ENCODE results near the gene NSL1.
"Not testable (repeated sequence)": the region's sequence is repeated elsewhere in the genome, so short reads cannot be mapped to it uniquely, and the experiment has no call there.

Gene NSL1

DNA sequence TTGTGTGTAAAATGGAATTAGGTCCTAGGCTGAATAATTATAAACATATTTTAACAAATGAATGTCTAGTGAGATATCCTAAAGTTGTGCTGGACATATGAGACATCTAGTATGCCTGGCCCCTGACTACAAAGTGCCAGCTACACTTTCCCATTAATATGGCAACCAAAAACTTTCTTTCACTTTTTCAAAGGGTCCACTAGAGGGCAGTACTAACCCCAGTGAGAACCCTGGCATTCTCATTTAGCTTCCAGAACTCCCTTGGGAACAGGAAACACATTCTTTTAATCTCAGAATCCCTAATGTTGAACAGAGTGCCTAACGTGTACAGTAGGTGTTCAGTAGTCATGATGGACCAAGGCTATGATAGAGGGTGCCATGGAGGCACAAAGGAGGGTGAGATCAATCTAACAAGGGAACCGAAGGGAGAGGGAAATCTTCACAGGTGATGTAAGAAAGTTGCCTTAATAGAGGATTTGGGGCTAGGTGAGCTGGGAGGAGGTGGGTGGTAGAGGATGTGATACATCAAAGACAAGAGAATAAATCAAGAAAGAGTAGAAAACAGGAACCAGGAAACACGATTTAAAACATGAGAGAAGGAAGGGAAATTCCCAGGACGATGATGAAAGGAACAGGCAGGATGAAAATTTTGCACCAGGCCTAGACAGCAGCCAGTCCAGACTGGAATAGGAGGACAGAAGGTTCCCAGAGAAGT lies 41.6 kb downstream of the NSL1 start:
- DNase-seq (ENCODE audit: low read depth), result peak; percentile 59

DNA sequence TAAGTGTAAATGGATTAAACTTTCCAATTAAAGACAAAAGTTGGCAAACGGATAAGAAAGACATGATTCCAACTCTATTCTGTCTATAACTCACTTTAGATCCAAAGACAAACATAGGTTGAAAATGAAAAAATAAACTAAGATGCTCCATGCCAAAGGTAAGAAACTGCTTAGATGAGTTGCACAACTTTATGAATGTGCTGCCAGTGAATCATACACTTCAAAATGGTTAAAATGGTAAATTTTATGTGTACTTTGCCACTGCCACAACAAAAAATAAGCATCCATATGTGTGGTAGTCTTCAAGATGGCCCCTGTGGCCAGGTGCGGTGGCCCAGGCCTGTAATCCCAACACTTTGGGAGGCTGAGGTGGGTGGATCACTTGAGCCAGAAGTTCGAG lies 45.0 kb downstream of the NSL1 start:
- peak; percentile 31 for DNase-seq (ENCODE audit: low read depth)

DNA sequence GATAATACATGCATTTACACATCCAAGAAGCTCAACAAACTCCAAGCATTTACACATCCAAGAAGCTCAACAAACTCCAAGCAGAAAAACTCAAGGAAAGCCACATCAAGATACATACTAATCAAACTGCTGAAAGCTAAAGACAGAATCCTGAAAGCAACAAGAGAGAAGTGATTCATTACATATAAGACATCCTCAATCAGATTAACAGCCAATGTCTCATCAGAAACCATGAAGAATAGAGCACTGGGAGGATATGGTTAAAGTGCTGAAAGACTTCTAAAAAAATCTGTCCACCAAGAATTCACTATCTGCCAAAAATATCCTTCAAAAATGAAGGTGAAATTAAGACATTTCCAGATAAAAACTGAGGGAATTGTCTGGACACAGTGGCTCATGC lies 46.3 kb downstream of the NSL1 start:
- DNase-seq (ENCODE audit: low read depth), result no peak

DNA sequence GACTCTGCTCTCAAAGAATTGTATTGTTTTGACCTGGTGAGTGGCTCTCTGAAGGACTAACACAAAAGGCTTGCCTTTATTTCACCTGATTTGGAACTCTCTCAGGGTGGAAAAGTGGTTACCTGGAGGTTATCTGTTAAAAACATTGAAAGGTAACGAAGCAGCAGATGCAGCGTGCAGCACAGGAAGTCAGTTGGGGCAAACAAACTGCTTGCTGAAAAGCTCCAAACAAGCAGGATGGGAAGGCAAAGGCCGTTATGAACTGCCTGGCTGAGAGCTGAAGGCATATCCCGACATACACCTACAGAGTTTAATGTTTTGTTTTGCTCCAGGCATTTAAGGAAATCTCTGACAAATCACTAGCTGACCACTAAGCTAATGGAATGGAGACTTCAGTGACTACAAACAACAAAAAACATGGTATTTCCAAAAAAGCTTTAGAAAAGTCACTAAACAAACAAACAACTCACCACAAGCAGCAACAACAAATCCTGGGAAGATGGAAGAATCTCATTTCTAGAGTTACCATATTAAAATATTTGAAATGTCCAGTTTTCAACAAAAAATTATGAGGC lies 47.6 kb downstream of the NSL1 start:
- DNase-seq (ENCODE audit: low read depth), result no peak

DNA sequence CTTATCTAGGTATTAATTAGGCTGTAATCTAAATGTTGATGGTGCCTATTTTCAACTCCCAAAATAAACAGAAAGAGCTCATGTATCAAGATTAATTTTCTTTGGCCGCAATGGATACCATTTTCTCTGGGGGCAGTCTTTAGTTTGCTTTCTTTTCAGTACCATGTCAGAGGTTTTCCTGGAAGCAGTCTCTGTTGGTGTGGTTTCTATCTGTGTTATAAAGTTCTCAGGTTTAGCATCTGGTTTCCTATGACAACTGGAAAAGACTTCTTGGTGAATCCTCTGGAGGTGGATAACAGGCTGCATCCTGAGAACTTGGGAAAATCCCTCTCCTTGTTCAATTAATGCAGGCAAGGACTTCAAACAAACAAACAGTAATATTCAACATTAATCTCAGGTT lies 53.2 kb downstream of the NSL1 start:
- no peak for DNase-seq (ENCODE audit: low read depth)

DNA sequence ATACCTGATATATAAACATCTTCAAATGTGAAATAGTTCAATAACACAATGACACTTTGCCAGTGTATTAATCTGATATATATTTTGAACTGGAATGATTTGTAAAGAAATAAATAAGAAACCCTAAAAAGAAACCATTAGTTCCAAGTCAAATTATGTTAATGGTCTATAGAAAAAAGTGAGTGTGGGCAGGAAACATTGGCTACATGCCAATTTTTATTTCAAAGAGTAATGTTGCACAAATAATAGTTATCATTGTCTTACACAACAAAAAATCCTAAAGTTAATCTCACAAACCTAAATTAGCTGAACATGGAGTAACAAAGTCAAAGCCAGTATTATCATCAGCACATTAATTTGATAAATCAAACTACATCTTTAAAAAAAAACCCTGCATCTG lies 54.0 kb downstream of the NSL1 start:
- DNase-seq (ENCODE audit: low read depth), result no peak

DNA sequence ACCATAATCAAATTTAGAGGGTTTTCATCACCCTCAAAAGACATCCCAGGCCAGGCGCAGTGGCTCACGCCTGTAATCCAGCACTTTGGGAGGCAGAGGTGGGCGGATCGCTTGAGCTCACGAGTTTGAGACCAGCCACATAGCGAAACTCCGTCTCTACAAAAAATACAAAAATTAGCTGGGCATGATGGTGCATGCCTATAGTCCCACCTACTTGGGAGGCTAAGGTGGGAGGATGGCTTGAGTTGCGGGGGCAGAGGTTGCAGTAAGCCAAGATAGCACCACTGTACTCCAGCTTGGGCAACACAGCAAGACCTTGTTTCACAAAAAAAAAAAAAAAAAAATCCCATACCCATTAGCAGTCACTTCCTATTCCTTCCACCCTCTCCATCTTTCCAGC lies 58.5 kb downstream of the NSL1 start:
- DNase-seq (ENCODE audit: low read depth), result no peak

DNA sequence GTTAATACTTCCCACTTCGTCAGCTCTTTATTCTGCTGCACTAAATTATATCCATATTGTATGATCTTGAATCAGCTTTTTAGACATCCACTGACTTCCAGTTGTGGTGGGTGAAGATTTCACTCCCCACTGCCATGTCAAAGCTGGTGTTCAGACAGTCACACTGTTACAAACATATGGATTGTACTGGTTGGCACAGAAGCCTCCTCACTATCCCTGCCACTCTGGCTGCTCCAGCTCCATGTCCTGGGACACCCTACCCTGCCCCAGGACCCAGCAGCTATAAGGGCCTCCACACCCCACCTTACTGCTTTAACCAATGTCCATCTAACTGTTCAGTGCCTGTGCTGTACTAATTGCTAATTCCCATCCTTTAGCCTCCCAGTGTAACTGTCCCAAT lies 59.9 kb downstream of the NSL1 start:
- DNase-seq (ENCODE audit: low read depth), result no peak

DNA sequence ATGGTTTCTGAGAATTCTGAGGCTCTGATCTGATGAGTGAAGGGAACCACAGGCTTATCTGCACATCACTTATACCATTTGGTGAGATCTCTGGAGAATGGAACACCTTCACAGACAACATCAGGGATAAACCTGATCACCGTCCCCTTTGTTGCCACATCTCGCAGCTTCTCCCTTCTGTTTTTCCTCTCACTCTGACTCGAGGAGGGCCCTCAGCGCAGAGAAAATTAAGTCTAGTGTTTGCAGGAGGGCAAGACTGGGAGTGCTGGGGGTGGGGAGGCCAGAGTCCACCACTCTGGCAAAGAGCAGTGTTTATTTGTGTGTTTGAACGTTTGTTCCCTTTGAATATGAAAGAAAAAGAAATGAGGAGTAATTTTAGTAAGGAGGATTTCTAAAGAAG lies 63.0 kb downstream of the NSL1 start:
- DNase-seq (ENCODE audit: low read depth), result no peak

DNA sequence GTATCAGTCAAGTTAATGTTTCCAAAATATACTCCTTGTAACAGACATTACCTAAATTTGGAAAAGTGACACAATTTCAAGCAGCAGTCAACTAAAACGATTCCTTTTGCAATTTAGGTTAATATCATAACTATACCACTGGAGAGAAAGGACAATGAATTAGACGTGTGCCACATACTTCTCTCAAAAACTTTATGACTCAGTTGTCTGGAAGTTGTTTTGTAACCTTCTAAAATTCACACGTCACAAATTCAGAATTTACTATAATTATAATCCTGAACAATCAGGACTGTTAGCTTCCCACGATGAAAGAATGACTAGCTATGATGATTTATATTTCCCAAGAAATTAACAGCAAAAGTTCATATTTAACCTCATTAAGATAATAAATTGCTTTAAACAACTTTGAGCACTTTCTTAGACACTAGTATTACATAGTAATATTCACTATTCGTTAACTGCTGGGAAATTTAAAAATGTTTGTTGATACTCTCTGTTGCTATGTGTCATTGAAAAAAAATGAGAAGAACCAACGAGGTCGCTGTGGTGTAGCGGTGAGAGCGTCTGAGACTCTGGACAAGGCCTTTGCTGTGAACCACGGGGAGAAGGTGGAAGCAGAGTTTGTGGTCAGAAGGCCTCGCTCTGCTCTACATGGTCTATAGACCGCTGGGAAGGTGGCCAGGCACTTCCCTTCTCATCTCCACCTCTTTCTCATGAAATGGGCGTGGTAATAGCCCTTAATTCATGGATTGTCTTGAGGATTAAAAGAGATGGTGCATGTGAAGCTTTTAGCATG lies 64.0 kb downstream of the NSL1 start:
- peak; percentile 83 for DNase-seq (ENCODE audit: low read depth)

DNA sequence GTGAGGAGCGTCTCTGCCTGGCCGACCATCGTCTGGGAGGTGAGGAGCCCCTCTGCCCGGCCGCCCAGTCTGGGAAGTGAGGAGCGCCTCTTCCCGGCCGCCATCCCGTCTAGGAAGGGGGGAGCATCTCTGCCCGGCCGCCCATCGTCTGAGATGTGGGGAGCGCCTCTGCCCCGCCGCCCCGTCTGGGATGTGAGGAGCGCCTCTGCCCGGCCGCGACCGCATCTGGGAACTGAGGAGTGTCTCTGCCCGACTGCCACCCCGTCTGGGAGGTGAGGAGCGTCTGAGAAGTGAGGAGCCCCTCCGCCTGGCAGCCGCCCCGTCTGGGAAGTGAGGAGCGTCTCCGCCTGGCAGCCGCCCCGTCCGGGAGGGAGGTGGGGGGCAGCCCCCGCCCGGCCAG lies 66.9 kb downstream of the NSL1 start:
- DNase-seq (ENCODE audit: low read depth), result not testable (repeated sequence)

DNA sequence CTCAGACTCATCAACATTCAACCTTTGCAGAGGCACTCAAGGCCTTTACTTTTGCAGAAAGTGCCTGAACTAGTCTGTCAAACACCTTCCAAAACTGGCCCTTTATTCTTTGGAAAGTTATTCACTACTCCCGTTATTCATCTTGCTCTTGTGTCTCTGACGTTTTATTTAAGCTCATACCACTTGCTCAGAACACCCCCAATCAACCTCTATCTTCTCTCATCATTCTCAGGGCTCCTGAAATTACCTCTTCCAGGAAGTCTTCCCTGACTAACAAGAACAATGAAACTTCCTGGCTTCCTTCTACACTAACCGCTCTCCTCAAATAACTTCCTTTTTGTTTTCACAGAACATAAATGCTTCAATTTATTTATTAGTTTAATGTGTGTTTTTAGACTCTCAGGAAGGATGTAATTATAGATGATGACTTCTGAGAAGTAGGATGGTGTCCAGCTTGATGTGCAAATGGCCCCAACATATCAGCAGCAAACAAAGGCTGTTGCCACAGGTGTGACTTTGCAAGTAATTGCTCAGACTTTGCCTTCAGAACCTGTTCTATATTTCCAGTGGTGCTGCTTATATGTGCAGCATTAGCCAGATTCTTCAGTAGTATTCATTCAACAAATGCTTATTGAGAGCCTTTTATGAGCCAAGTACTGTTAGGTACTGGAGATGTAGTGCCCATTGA lies 69.2 kb downstream of the NSL1 start:
- no peak for DNase-seq (ENCODE audit: low read depth)

DNA sequence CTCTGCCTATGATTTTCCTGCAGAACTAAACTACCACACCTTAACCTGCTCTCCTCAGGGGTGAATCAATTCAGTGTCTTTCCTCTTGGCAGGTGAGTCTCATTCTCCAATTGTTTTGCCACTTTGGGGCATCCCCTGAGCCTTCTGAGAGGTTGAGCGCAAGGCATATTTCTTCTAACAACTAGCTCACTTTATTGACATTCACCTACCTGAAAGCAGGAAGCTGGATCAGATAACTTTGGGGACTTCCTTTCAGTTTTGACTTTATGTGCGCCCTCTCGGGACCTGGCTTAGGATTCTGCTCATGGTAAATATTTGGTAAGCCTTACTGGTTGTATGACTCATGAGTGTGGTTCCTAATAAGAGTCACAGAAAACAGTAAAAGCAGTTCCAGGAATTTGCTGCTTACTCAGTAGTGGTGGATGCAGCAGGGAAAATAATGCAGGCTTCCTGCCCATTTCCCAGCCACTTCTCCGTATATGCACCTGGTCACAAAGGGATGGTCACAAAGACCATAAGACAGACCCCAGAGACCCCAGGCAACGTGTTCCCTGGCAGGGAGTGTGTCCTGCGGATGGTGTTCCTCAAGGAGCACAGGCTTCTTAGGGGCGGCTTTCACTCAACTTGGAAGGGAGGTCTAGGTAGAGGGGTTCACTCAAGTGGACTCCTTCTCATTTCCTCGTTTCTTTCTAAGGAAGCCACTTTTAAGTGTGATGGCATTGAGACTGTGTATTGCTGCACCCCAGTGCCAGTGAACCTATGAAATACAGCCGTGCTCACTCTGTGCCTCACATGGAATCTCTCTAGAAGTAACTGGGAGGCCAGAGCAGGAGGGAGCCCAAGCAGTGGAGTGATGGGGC lies 70.0 kb downstream of the NSL1 start:
- peak; percentile 59 for DNase-seq (ENCODE audit: low read depth)

DNA sequence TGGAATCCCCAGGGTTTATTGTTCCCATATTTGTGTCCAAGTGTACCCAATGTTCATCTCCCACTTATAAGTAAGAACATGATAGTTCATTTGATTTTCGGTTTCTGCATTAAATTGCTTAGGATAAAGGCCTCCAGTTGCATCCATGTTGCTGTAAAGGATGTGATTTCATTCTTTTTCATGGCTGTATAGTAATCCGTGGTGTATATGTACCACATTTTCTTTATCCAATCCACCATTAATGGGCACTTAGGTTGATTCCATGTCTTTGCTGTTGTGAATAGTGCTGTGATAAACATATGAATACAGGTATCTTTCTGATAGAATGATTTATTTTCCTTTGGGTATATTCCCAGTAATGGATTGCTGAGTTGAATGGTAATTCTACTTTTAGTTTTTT lies 71.9 kb downstream of the NSL1 start:
- DNase-seq (ENCODE audit: low read depth), result no peak

DNA sequence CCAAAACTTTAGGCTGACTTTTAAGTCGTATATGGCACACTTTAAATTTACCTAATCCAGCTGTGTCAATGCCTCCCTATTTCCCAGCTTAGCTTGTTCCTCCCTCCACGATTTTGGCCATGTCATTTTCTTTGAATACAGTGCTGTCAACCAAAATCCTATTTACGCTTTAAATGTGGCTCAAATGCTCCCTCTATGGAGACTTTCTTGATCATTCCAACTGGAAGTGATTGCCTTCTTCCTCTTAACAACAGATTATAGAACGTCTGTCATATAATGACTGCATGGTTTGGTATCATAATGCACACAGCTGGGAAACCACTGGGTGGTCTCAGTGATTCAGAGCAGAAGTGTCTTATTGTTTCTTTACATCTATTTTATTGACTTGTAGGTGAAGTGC lies 73.1 kb downstream of the NSL1 start:
- DNase-seq (ENCODE audit: low read depth), result no peak

DNA sequence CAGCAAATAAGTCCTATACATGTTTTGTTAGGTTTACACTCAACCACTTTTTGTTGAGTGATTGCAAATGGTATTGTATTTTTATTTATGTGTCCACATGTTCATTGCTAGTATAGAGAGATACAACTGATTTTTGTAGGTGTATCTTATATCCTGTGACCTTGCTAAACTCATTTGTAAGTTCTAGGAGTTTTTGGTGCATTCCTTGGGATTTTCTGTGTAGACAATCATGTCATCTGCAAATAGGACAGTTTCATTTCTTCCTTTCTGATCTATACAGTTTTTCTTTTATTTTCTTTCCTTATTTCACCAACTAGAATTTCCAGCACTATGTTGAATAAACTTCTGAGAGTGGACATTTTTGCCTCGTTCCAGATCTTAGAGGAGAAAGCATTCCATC lies 75.4 kb downstream of the NSL1 start:
- no peak for DNase-seq (ENCODE audit: low read depth)

DNA sequence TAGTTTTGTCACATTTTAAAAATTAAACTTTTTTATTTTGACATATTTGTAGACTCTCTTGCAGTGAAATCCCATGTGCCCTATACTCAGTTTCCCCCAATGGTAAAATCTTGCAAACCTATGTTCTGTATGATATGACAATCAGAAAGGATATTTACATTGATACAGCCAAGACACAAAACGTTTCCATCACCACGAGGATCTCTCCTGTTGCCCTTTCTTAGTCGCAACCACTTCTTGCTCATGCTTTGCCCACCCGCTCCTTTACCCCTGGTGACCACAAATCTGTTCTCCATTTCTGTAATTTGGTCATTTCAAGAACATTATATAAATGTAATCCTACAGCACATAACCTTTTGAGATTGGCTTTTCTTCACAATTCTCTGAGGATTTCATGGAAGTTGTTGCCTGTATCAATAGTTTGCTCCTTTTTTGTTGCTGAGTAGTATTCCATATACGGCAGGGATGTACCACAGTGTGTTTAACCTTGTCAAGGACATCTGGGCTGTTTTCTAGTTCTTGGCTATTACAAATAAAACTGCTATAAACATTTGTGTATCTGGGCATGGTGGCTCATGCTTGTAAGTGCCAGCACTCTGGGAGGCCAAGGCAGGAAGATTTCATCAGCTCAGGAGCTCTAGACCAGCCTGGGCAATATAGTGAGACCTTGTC lies 78.0 kb downstream of the NSL1 start:
- no peak for DNase-seq (ENCODE audit: low read depth)

DNA sequence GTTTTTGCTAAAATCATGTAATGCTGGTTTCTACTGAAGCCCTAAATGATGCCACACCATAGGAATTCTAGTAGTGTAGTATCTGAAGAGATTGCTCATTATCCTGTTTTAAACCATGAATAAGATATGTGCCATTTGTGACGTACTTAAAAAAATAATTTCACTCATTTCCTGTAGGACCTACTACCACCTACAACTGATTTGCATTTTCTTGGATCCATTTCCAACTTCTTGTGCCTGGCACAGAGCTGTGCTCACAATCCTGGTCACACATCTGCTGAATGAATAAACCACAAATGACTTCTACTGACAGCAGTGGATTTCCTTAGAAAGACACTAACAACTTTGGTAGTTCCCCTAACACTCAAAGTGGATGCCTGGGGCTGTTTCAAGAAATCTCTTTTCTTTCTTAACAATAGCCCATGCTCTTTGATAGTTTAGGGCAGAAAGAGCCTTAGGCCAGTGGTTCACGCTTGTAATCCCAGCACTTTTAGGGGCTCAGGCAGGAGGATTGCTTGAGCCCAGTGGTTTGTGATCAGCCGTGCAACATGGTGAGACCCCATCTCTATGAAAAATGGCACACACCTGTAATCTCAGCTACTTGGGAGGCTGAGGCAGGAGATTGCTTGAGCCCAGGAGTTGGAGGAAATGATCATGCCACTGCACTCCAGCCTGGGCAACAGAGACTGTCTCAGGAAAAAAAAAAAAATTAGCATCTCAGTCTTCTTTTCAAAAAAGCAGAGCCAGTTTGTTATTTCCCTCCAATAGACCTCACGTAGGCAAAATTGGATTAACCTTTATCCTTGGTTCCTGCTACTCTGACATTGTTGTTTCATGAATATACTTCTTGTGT lies 78.9 kb downstream of the NSL1 start:
- peak; percentile 69 for DNase-seq (ENCODE audit: low read depth)

DNA sequence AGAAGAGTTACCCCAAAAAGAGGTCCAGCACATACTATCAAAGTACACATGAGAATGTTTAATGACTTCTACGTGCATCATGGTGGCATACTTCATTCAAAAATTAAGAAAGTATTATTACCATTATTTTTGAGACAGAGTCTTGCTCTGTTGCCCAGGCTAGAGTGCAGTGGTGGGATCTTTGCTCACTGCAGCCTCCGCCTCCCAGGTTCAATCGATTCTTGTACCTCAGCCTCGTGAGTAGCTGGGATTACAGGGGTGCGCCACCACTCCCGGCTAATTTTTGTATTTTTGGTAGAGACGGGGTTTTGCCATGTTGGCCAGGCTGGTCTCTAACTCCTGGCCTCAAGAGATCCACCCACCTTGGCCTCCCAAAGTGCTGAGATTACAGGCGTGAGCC lies 79.6 kb downstream of the NSL1 start:
- DNase-seq (ENCODE audit: low read depth), result not testable (repeated sequence)

DNA sequence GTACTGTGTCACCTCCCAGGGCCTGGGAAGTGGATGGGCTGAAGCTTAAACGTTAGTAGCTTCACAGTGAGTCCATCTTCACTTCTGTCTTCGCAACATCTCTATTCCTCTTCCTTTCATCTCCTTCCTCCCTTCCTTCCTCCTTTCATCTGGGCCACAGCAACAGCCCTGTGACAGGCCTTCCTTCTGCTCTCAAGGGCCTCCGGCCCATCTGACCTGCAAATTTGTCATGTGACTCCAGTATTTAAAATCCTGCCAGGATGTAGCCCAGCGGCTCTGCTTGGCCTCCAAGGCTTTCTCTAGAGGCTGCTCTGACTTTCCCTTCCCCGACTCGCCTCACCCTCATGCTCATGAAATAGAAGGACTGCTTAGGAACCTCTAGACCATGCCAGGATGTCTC lies 81.0 kb downstream of the NSL1 start:
- DNase-seq (ENCODE audit: low read depth), result no peak
